Neural cell (in vitro differentiated cells): ENCODE data around the gene SF3B2. TPM values are rescaled to one million over a fixed set of nuclear protein-coding genes. Genes with fewer than 3 reads are reported as not detected.

ENCODE experiments used
- H2AFZ ChIP-seq: fragments of 200-600, 300-800 bp; sonication (generic), shearing (Covaris generic); 2 replicates; pipeline ENCODE4 v1.6.0; 2014; ENCODE audit warnings: low read depth, mild to moderate bottlenecking, antibody characterized with exemption, low read length, moderate library complexity
- H3F3A ChIP-seq: fragments of 200-600 bp; shearing (Covaris generic); 2 replicates; pipeline ENCODE4 v1.6.1; 2016; ENCODE audit warnings: mild to moderate bottlenecking, moderate library complexity, mixed read lengths, antibody characterized with exemption, low read length; ENCODE audit not compliant: insufficient read depth, poor library complexity, severe bottlenecking
- H3K27ac ChIP-seq: fragments of 200-600, 300-800 bp; sonication (generic), shearing (Covaris generic); 2 replicates; pipeline ENCODE4 v1.5.1; 2014; ENCODE audit warnings: mild to moderate bottlenecking, low read length, moderate library complexity
- H3K27me3 ChIP-seq: fragments of 300-800, 200-600 bp; sonication (generic), shearing (Covaris generic); 2 replicates; pipeline ENCODE4 v1.6.0; 2014; ENCODE audit warnings: mild to moderate bottlenecking, low read depth, low read length, moderate library complexity; ENCODE audit not compliant: insufficient read depth
- H3K36me3 ChIP-seq: fragments of 300-800, 200-600 bp; sonication (generic), shearing (Covaris generic); 2 replicates; pipeline ENCODE4 v1.5.1; 2014; ENCODE audit warnings: mild to moderate bottlenecking, antibody characterized with exemption, low read length, moderate library complexity; ENCODE audit not compliant: insufficient read depth
- H3K4me2 ChIP-seq: fragments of 300-800, 200-600 bp; sonication (generic), shearing (Covaris generic); 2 replicates; pipeline ENCODE4 v1.6.0; 2014; ENCODE audit warnings: mild to moderate bottlenecking, low read length
- H3K4me3 ChIP-seq: fragments of 300-800, 200-600 bp; sonication (generic), shearing (Covaris generic); 2 replicates; pipeline ENCODE4 v1.5.1; 2014; ENCODE audit warnings: mild to moderate bottlenecking, low read length, moderate library complexity
- H3K79me2 ChIP-seq: fragments of 200-600 bp; shearing (Covaris generic); replicated peaks from 2 replicates; pipeline ENCODE4 v1.6.0; 2014; ENCODE audit warnings: mild to moderate bottlenecking, low read length, moderate library complexity; ENCODE audit not compliant: insufficient read depth
- H3K9ac ChIP-seq: fragments of 300-800, 200-600 bp; sonication (generic), shearing (Covaris generic); 2 replicates; pipeline ENCODE4 v1.6.1; 2016; ENCODE audit warnings: mild to moderate bottlenecking, low read length, mixed read lengths
- H3K9me2 ChIP-seq: fragments of 200-600 bp; shearing (Covaris generic); 2 replicates; pipeline ENCODE4 v1.6.1; 2016; ENCODE audit warnings: mild to moderate bottlenecking, low read length, mixed read lengths; ENCODE audit not compliant: insufficient read depth
- H3K9me3 ChIP-seq: fragments of 200-600, 300-800 bp; sonication (generic), shearing (Covaris generic); 2 replicates; pipeline ENCODE4 v1.6.1; 2016; ENCODE audit warnings: mild to moderate bottlenecking, mixed run types, low read length, moderate library complexity, mixed read lengths
- H4K20me1 ChIP-seq: fragments of 200-600 bp; shearing (Covaris generic); 2 replicates; pipeline ENCODE4 v1.6.1; 2016; ENCODE audit warnings: mild to moderate bottlenecking, mixed run types; ENCODE audit not compliant: insufficient read depth
- EP300 ChIP-seq: fragments of 450-650 bp; conservative IDR thresholded peaks from 2 replicates; pipeline ENCODE4 v1.6.1; 2014; ENCODE audit warnings: antibody characterized with exemption, mild to moderate bottlenecking, moderate library complexity; ENCODE audit not compliant: poor library complexity, severe bottlenecking
- EZH2 ChIP-seq: fragments of 200-600, 300-800 bp; shearing (Covaris generic), sonication (generic); IDR thresholded peaks from 2 replicates; pipeline ENCODE4 v1.6.1; 2014; ENCODE audit warnings: antibody characterized with exemption, low read length, borderline replicate concordance, mild to moderate bottlenecking; ENCODE audit not compliant: insufficient read depth, poor library complexity, severe bottlenecking
- MXI1 ChIP-seq: fragments of 450-650 bp; conservative IDR thresholded peaks from 2 replicates; pipeline ENCODE4 v1.6.1; 2014; ENCODE audit warnings: antibody characterized with exemption, mild to moderate bottlenecking; ENCODE audit not compliant: poor library complexity, severe bottlenecking
- POLR2AphosphoS5 ChIP-seq: IDR thresholded peaks from 2 replicates; pipeline ENCODE4 v1.6.1; 2012
- RAD21 ChIP-seq: fragments of 450-650 bp; conservative IDR thresholded peaks from 2 replicates; pipeline ENCODE4 v1.6.1; 2014; ENCODE audit warnings: antibody characterized with exemption, mild to moderate bottlenecking, moderate library complexity
- REST ChIP-seq: IDR thresholded peaks from 2 replicates; pipeline ENCODE4 v1.6.1; 2012; ENCODE audit warnings: borderline replicate concordance
- SMC3 ChIP-seq: fragments of 450-650 bp; conservative IDR thresholded peaks from 2 replicates; pipeline ENCODE4 v1.6.1; 2014; ENCODE audit warnings: antibody characterized with exemption, mild to moderate bottlenecking, moderate library complexity; ENCODE audit not compliant: poor library complexity
- TAF1 ChIP-seq: IDR thresholded peaks from 2 replicates; pipeline ENCODE4 v1.6.1; 2012; ENCODE audit warnings: low read depth
- polyA plus RNA-seq: library from polyadenylated mRNA; depleted of rRNA; stranded (reverse); fragments of >200 nt; gene quantifications from 2 replicates; pipeline ENCODE4 v1.2.3, GENCODE V29; 2014
- TF ChIP-seq, protein P1 (sequence below): fragments of 450-650 bp; IDR thresholded peaks from 2 replicates; pipeline ENCODE4 v1.5.1; 2014; ENCODE audit warnings: antibody characterized with exemption, mild to moderate bottlenecking, moderate library complexity; ENCODE audit not compliant: poor library complexity, severe bottlenecking

Gene SF3B2
- polyA plus RNA-seq, 1 donor from 2014 or later = 121 TPM

DNA sequence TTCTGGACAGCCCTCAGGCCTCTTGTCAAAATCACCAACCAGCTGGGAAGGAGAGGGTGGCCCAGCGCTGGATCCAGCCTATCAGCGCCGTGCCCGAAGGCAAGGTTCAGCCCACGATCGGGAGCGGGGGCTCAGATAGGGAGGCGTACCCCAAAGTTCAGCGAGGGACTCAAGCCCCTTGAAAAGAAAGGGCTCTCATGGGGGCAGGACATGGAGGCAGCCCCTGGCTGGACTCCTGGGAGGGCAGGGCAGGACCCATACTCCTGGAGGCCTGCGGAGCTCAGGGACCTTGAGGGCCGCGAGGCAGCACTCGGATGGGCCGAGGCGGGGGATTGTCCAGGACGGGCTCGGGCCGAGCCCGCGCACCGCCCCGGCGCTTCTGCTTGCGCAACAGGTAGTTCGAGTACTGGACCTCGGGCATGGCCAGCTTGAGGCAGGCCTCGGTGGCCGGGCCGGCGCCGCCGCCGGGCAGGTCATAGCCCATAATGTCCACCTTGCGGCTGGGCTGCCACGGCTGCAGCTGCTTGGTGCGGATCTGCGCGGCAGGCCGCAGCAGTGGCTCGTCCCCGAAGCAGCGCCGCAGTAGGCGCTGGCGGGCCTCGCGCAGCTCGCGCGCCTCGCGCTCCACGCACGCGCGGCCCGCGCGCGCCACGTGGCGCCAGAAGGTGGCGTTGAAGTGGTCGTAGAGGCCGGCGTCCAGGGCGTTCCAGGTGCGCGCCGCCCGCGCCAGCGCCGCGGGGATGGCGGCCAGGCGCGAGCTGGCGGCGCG lies 9.8 kb upstream of the SF3B2 start:
- H3F3A ChIP-seq = no peaks in the 10 kb centered on the region
- H4K20me1 ChIP-seq = no peaks in the 10 kb centered on the region
- no peaks in the 10 kb centered on the region for H3K36me3 ChIP-seq
- H3K27ac ChIP-seq = no peak overlapping the region
- H3K27me3 ChIP-seq = no peaks in the 10 kb centered on the region
- no peaks in the 10 kb centered on the region for H3K9me2 ChIP-seq
- H3K4me3 ChIP-seq = no peak overlapping the region
- no peak overlapping the region for H3K4me2 ChIP-seq
- no peak overlapping the region for H3K9ac ChIP-seq
- no peaks in the 10 kb centered on the region for H3K9me3 ChIP-seq
- H2AFZ ChIP-seq = no peak overlapping the region
- H3K79me2 ChIP-seq = no peaks in the 10 kb centered on the region
- TF ChIP-seq TAF1 (no peak), MXI1 (no peak), SMC3 (no peak), EZH2 (no peak), REST (no peak), EP300 (no peak), POLR2AphosphoS5 (no peak), RAD21 (no peak)
- TF ChIP-seq, protein P1, sequence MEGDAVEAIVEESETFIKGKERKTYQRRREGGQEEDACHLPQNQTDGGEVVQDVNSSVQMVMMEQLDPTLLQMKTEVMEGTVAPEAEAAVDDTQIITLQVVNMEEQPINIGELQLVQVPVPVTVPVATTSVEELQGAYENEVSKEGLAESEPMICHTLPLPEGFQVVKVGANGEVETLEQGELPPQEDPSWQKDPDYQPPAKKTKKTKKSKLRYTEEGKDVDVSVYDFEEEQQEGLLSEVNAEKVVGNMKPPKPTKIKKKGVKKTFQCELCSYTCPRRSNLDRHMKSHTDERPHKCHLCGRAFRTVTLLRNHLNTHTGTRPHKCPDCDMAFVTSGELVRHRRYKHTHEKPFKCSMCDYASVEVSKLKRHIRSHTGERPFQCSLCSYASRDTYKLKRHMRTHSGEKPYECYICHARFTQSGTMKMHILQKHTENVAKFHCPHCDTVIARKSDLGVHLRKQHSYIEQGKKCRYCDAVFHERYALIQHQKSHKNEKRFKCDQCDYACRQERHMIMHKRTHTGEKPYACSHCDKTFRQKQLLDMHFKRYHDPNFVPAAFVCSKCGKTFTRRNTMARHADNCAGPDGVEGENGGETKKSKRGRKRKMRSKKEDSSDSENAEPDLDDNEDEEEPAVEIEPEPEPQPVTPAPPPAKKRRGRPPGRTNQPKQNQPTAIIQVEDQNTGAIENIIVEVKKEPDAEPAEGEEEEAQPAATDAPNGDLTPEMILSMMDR = no peak

DNA sequence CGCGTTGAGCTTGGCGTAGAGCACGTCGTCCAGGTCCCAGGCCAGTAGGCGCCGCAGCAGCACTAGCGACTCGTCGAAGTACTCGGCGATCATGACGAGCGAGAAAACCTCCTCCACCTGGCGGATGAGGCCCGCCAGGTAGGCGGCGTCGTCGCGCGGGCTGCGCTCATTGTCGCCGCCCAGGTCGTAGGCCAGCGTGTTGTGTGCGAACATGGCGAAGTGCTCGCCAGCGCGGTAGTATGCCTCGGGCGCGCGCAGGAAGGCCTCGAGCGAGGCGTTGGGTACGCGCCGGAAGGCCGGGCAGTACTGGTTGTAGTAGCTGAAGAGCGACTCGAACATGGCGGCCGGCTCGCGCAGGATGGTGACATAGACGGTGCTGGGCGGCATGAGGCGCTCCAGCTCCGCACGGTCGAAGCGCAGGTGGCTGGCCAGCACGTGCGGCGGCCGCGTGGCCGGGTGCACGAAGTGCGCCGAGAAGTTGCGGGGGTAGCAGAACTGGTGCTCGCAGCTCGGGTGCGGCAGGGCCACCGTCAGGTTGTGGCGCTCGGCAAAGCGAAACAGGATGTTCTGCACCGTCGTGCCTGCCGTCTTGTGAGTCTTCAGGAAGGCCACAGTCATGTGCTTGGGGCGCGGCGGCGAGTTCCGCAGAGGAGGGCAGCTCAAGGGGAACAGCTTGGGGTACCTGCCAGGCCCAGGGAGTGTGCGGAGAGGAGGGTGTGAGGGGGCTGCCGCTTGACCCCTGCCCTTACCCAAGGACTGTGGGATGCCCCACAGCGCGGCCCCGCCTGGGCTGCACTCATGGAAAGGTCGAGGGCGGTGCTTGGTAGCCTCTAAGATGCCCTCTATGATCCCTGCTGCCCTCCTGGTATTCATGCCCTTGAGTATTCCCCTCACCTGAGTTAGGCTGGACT lies 8.9 kb upstream of the SF3B2 start:
- Histone ChIP-seq H3K4me2 (no peak overlapping the region), H3K36me3 (no peaks in the 10 kb centered on the region), H3K9me2 (no peaks in the 10 kb centered on the region), H3K9me3 (no peaks in the 10 kb centered on the region), H3F3A (no peaks in the 10 kb centered on the region), H3K4me3 (no peak overlapping the region), H3K79me2 (peaks cover 4% of the 10 kb centered on the region), H3K9ac (no peak overlapping the region), H3K27me3 (no peaks in the 10 kb centered on the region), H4K20me1 (no peaks in the 10 kb centered on the region), H2AFZ (no peak overlapping the region), H3K27ac (no peak overlapping the region)
- TF ChIP-seq SMC3 (no peak), EP300 (no peak), MXI1 (no peak), TAF1 (no peak), POLR2AphosphoS5 (no peak), REST (no peak), EZH2 (no peak), RAD21 (no peak)
- TF ChIP-seq, protein P1 = no peak
